HepG2 (cell line): ENCODE data around the gene MAPK11. TPM values are rescaled to one million over a fixed set of nuclear protein-coding genes. Genes with fewer than 3 reads are reported as not detected.
A peak's percentile ranks its signal among the peaks of the same experiment; 100 is the strongest.

Experiments
- BCLAF1 ChIP-seq: fragments of 450-650 bp; IDR thresholded peaks from 2 replicates; pipeline ENCODE4 v1.6.1; 2017; ENCODE audit warnings: mild to moderate bottlenecking
- MED1 ChIP-seq: sonication (generic); formaldehyde crosslinking; IDR thresholded peaks from 2 replicates; pipeline ENCODE4 v1.4.0; 2020; ENCODE audit warnings: missing genetic modification reagents
- MIER3 ChIP-seq: IDR thresholded peaks from 2 replicates; pipeline ENCODE4 v1.6.1; 2016; ENCODE audit warnings: missing compliant biosample characterization, borderline replicate concordance
- RBFOX2 ChIP-seq: fragments of 200-400 bp; formaldehyde crosslinking; IDR thresholded peaks from 2 replicates; pipeline ENCODE4 v1.6.1; 2017; ENCODE audit warnings: low read depth, mild to moderate bottlenecking, low read length
- YY1 ChIP-seq: IDR thresholded peaks from 2 replicates; pipeline ENCODE4 v1.6.1; 2011; ENCODE audit warnings: low read length, low read depth, moderate library complexity, mild to moderate bottlenecking; ENCODE audit not compliant: insufficient read depth, insufficient replicate concordance
- ZFP36L1 ChIP-seq: sonication (generic); formaldehyde crosslinking; IDR thresholded peaks from 2 replicates; pipeline ENCODE4 v1.8.0; 2022; ENCODE audit warnings: mild to moderate bottlenecking, missing genetic modification reagents, moderate library complexity
- ZNF318 ChIP-seq: sonication (generic); formaldehyde crosslinking; IDR thresholded peaks from 2 replicates; pipeline ENCODE4 v1.4.0; 2020; ENCODE audit warnings: mild to moderate bottlenecking, missing genetic modification reagents
- ZNF512B ChIP-seq: sonication (generic); formaldehyde crosslinking; IDR thresholded peaks from 2 replicates; pipeline ENCODE4 v1.5.1; 2020; ENCODE audit warnings: missing genetic modification reagents, mild to moderate bottlenecking, borderline replicate concordance
- ZNF574 ChIP-seq: sonication (generic); formaldehyde crosslinking; IDR thresholded peaks from 2 replicates; pipeline ENCODE4 v1.4.0; 2020; ENCODE audit warnings: missing genetic modification reagents
- ZNF724P ChIP-seq: sonication (generic); formaldehyde crosslinking; IDR thresholded peaks from 2 replicates; pipeline ENCODE4 v1.8.0; 2022; ENCODE audit warnings: missing genetic modification reagents, borderline replicate concordance
- polyA plus RNA-seq, 8 experiments: library from polyadenylated mRNA; depleted of rRNA in 3 of 8; stranded (reverse) in 7 of 8; unstranded in 1 of 8; fragments of >200 nt; fragmentation: Illumina TruSeq in 4 of 8; extraction: Trizol in 4 of 8; gene quantifications; 2 replicates each; pipeline versions ENCODE4 v1.2.1 to v1.2.3, GENCODE V29; 2011 to 2016; ENCODE audit warnings: low read depth in 4 of 8, missing spikeins in 1 of 8, mixed read lengths in 1 of 8; ENCODE audit not compliant: insufficient read depth in 1 of 8
- total RNA-seq, 5 experiments: library from RNA; depleted of rRNA; stranded (reverse); fragments of >200 nt; fragmentation: Illumina TruSeq; extraction: Trizol; gene quantifications; 2 replicates each; pipeline ENCODE4 v1.2.3, GENCODE V29; 2016; ENCODE audit warnings: low read depth in 1 of 5

Gene MAPK11
- total and polyA plus RNA-seq, 2 of the 13 experiments (the other 11 are each of a cell fraction or from before 2014, with no cell fraction given), result 0.15 to 0.17 TPM

- TF ChIP-seq ZNF512B (CRISPR knock-in tag) (no peak), BCLAF1 (no peak), ZNF574 (peak; percentile 50), ZNF724P (CRISPR knock-in tag) (no peak; the same call in 1 of the 2 replicates), ZNF318 (CRISPR knock-in tag) (no peak), RBFOX2 (peak; percentile 62), MIER3 (CRISPR knock-in tag) (no peak), MED1 (CRISPR knock-in tag) (no peak), YY1 (peak; percentile 64), ZFP36L1 (no peak)
These were observed 36.9 kb upstream of the MAPK11 start, which contains the start of gene PLXNB2 (continued) for GRCh38 chr22:50306753-50307749.
